SK-N-SH (cell line): Measurements from ENCODE around the gene OCSTAMP.

Source experiments
- EP300 ChIP-seq, 2 experiments: IDR thresholded peaks; 2 replicates each; pipeline versions ENCODE4 v1.4.0 to v1.6.1; 2012; ENCODE audit warnings: borderline replicate concordance in 1 of 2, low read depth in 1 of 2, low read length in 1 of 2
- GABPA ChIP-seq: IDR thresholded peaks from 2 replicates; pipeline ENCODE4 v1.4.0; 2012; ENCODE audit warnings: low read depth, mild to moderate bottlenecking
- NRF1 ChIP-seq: IDR thresholded peaks from 2 replicates; pipeline ENCODE4 v1.6.1; 2012; ENCODE audit warnings: low read depth, mild to moderate bottlenecking, low read length
- PBX3 ChIP-seq: IDR thresholded peaks from 2 replicates; pipeline ENCODE4; 2012
- POLR2AphosphoS5 ChIP-seq: IDR thresholded peaks from 2 replicates; pipeline ENCODE4 v1.6.1; 2012; ENCODE audit warnings: low read depth, low read length
- RAD21 ChIP-seq: IDR thresholded peaks from 2 replicates; pipeline ENCODE4 v1.6.1; 2012; ENCODE audit warnings: mild to moderate bottlenecking, low read length
- RCOR1 ChIP-seq: fragments of 150-350 bp; IDR thresholded peaks from 2 replicates; pipeline ENCODE4 v1.6.1; 2017; ENCODE audit warnings: antibody characterized with exemption, low read length
- RFX5 ChIP-seq: IDR thresholded peaks from 2 replicates; pipeline ENCODE4 v1.6.1; 2012; ENCODE audit warnings: mild to moderate bottlenecking, improper control_type of control experiment, low read length
- SIN3A ChIP-seq: IDR thresholded peaks from 2 replicates; pipeline ENCODE4 v1.6.1; 2012; ENCODE audit warnings: low read depth, mild to moderate bottlenecking, low read length, moderate library complexity, borderline replicate concordance
- SMC3 ChIP-seq: IDR thresholded peaks from 2 replicates; pipeline ENCODE4 v1.6.1; 2012; ENCODE audit warnings: low read depth, low read length, improper control_type of control experiment
- YY1 ChIP-seq: IDR thresholded peaks from 2 replicates; pipeline ENCODE4 v1.4.0; 2012; ENCODE audit warnings: low read depth, mild to moderate bottlenecking
- ZBTB33 ChIP-seq: IDR thresholded peaks from 2 replicates; pipeline ENCODE4 v1.4.0; 2012; ENCODE audit warnings: low read depth, borderline replicate concordance
- TF ChIP-seq, protein P1 (sequence below): fragments of 200-600 bp; sonication (generic); IDR thresholded peaks from 2 replicates; pipeline ENCODE4 v1.6.1; 2017; ENCODE audit warnings: antibody characterized with exemption, mild to moderate bottlenecking, moderate library complexity

DNA sequence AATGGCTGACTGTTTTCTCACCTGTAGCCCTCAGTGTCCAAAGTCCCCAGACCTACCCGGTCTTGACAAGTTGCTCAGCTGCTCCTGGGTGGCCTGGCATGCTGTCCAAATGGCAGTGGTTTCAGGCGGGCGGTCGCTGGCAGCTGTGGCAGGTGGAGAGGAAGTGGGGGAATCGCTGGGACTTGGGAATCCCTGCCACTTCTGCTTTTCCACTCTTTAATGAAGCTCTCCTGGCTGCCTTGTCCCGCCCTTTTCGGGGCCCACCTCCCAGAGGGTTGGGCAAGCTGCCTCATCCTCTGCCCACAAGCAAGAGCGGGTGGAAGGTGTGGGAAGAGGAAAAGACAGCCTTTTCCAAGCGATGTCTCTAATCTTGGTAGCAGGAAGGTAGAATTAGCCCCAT lies at the start of gene OCSTAMP:
- TF ChIP-seq, protein P1, sequence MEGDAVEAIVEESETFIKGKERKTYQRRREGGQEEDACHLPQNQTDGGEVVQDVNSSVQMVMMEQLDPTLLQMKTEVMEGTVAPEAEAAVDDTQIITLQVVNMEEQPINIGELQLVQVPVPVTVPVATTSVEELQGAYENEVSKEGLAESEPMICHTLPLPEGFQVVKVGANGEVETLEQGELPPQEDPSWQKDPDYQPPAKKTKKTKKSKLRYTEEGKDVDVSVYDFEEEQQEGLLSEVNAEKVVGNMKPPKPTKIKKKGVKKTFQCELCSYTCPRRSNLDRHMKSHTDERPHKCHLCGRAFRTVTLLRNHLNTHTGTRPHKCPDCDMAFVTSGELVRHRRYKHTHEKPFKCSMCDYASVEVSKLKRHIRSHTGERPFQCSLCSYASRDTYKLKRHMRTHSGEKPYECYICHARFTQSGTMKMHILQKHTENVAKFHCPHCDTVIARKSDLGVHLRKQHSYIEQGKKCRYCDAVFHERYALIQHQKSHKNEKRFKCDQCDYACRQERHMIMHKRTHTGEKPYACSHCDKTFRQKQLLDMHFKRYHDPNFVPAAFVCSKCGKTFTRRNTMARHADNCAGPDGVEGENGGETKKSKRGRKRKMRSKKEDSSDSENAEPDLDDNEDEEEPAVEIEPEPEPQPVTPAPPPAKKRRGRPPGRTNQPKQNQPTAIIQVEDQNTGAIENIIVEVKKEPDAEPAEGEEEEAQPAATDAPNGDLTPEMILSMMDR, result no peak
- TF ChIP-seq POLR2AphosphoS5 (no peak), SIN3A (no peak), YY1 (no peak), RAD21 (no peak), GABPA (no peak), EP300 (IDR thresholded peaks at IDR 0.05; ENCODE audit: borderline replicate concordance in 1 of 2, low read depth in 1 of 2, low read length in 1 of 2) (no peak), RFX5 (no peak), PBX3 (no peak), NRF1 (no peak), SMC3 (no peak), RCOR1 (no peak), ZBTB33 (no peak)
